HCT116 (cell line): ENCODE data around the gene OLFML1. TPM values are rescaled to one million over a fixed set of nuclear protein-coding genes. Genes with fewer than 3 reads are reported as not detected.

Experiments used
- ATAC-seq: fragments of 200-7000 bp; cut with Tn5 transposase; 2 replicates; pipeline ENCODE4 v1.9.1; 2020; ENCODE audit warnings: mild to moderate bottlenecking, moderate library complexity
- BruUV-seq: library from RNA; stranded (reverse); fragments of 400-500 nt; replicated peaks from 2 replicates; lab custom pipeline; 2021; lab: Mats Ljungman, UMichigan
- CTCF ChIA-PET: fragments of 300-600 bp; sonication (Branson Sonifier 250); formaldehyde crosslinking; loops from one replicate; lab custom pipeline; 2021; ENCODE audit warnings: antibody characterized with exemption; lab: Charles Lee
- POLR2A ChIA-PET: fragments of 300-600, 350-600 bp; sonication (Branson Sonifier 250); formaldehyde crosslinking; loops from one replicate; lab custom pipeline; 2021; ENCODE audit warnings: antibody characterized with exemption; lab: Charles Lee
- RAD21 ChIA-PET, 2 experiments: fragments of 300-600 bp; sonication (Branson Sonifier 250); formaldehyde crosslinking; loops; one replicate each; lab custom pipeline; 2023; ENCODE audit warnings: low total read pairs in 2 of 2; ENCODE audit not compliant: uncharacterized antibody in 2 of 2, unreplicated experiment in 2 of 2, low non-redundant PET in 1 of 2; lab: Charles Lee
- DNase-seq: peaks from one replicate; pipeline ENCODE4 v3.0.0-alpha.2; 2010; ENCODE audit warnings: low read depth, low spot score
- H2AFZ ChIP-seq: fragments of 200-600 bp; shearing (Covaris generic), sonication (generic); 2 replicates; pipeline ENCODE4 v1.6.1; 2017; ENCODE audit warnings: low read depth, mixed run types, mixed read lengths, antibody characterized with exemption, low read length; ENCODE audit not compliant: poor library complexity, severe bottlenecking
- H3K27ac ChIP-seq: 2 replicates; pipeline ENCODE4 v1.5.1; 2012; ENCODE audit warnings: low read depth, low read length
- H3K27me3 ChIP-seq: fragments of 200-600 bp; sonication (generic); 2 replicates; pipeline ENCODE4 v1.6.1; 2016; ENCODE audit warnings: mixed run types, low read length, mixed read lengths; ENCODE audit not compliant: insufficient read depth
- H3K36me3 ChIP-seq, 2 experiments: fragments of 200-500 bp in 1 of 2; fragments of 200-600 bp in 1 of 2; sonication (Bioruptor generic) in 1 of 2; sonication (generic) in 1 of 2; 2 replicates each; pipeline versions ENCODE4 v1.5.1 to v1.6.1; 2014 to 2016; ENCODE audit warnings: low read length in 2 of 2, inconsistent platforms in 1 of 2, mixed read lengths in 1 of 2, mixed run types in 1 of 2; ENCODE audit not compliant: insufficient read depth in 2 of 2, control insufficient read depth in 1 of 2
- H3K4me1 ChIP-seq, 2 experiments: fragments of 200-600 bp in 1 of 2; sonication (generic) in 1 of 2; 2 replicates each; pipeline versions ENCODE4 v1.5.1 to v1.6.1; 2012 to 2017; ENCODE audit warnings: low read length in 2 of 2, inconsistent platforms in 1 of 2, mild to moderate bottlenecking in 1 of 2, mixed read lengths in 1 of 2, mixed run types in 1 of 2, moderate library complexity in 1 of 2; ENCODE audit not compliant: insufficient read depth in 2 of 2, control insufficient read depth in 1 of 2
- H3K4me2 ChIP-seq: fragments of 200-600 bp; sonication (generic); 2 replicates; pipeline ENCODE4 v1.6.1; 2017; ENCODE audit warnings: mixed run types, low read length, mixed read lengths
- H3K4me3 ChIP-seq, 2 experiments: fragments of 200-600 bp in 1 of 2; sonication (generic) in 1 of 2; replicated peaks in 1 of 2; 2 replicates each; pipeline ENCODE4 v1.5.1; 2011 to 2016; ENCODE audit warnings: low read length in 2 of 2, control low read depth in 1 of 2, low read depth in 1 of 2, mild to moderate bottlenecking in 1 of 2, mixed read lengths in 1 of 2, mixed run types in 1 of 2
- H3K79me2 ChIP-seq: fragments of 200-600 bp; sonication (generic); 2 replicates; pipeline ENCODE4 v1.6.1; 2017; ENCODE audit warnings: mild to moderate bottlenecking, mixed run types, low read length, moderate library complexity, mixed read lengths; ENCODE audit not compliant: insufficient read depth
- H3K9ac ChIP-seq: fragments of 200-600 bp; sonication (generic); 2 replicates; pipeline ENCODE4 v1.6.1; 2016; ENCODE audit warnings: low read length, mixed read lengths
- H3K9me2 ChIP-seq: fragments of 200-600 bp; sonication (generic), shearing (Covaris generic); 2 replicates; pipeline ENCODE4 v1.6.1; 2017; ENCODE audit warnings: mixed run types, mild to moderate bottlenecking, moderate library complexity; ENCODE audit not compliant: insufficient read depth
- H3K9me3 ChIP-seq, 2 experiments: fragments of 200-500 bp in 1 of 2; fragments of 200-600 bp in 1 of 2; sonication (Bioruptor generic) in 1 of 2; sonication (generic) in 1 of 2; 2 replicates each; pipeline ENCODE4 v1.6.1; 2014 to 2017; ENCODE audit warnings: low read length in 2 of 2, mixed read lengths in 2 of 2, inconsistent platforms in 1 of 2, low read depth in 1 of 2, mild to moderate bottlenecking in 1 of 2, mixed run types in 1 of 2, moderate library complexity in 1 of 2; ENCODE audit not compliant: control insufficient read depth in 1 of 2, insufficient read depth in 1 of 2
- H4K20me1 ChIP-seq: fragments of 200-600 bp; sonication (generic), shearing (Covaris generic); 2 replicates; pipeline ENCODE4 v1.6.1; 2017; ENCODE audit warnings: mixed run types, mild to moderate bottlenecking, moderate library complexity; ENCODE audit not compliant: insufficient read depth
- CBX3 ChIP-seq: IDR thresholded peaks from 2 replicates; pipeline ENCODE4 v1.6.1; 2012; ENCODE audit warnings: low read depth
- EGR1 ChIP-seq: IDR thresholded peaks from 2 replicates; pipeline ENCODE4 v1.6.1; 2012; ENCODE audit warnings: low read depth
- ELF1 ChIP-seq: IDR thresholded peaks from 2 replicates; pipeline ENCODE4 v1.6.1; 2012; ENCODE audit warnings: low read depth, borderline replicate concordance
- EZH2 ChIP-seq: fragments of 200-600 bp; sonication (generic); IDR thresholded peaks from 2 replicates; pipeline ENCODE4 v1.6.1; 2017; ENCODE audit warnings: antibody characterized with exemption, mixed run types
- FOSL1 ChIP-seq: IDR thresholded peaks from 2 replicates; pipeline ENCODE4 v1.6.1; 2012; ENCODE audit warnings: low read depth
- POLR2A ChIP-seq: IDR thresholded peaks from 2 replicates; pipeline ENCODE4 v1.7.0; 2011; ENCODE audit warnings: borderline replicate concordance; ENCODE audit not compliant: insufficient read depth, insufficient read length; ENCODE audit errors: extremely low read depth
- RAD21 ChIP-seq: IDR thresholded peaks from 2 replicates; pipeline ENCODE4 v1.6.1; 2012; ENCODE audit warnings: low read depth, mild to moderate bottlenecking
- SIN3A ChIP-seq: IDR thresholded peaks from 2 replicates; pipeline ENCODE4 v1.6.1; 2012; ENCODE audit warnings: low read depth
- SP1 ChIP-seq: IDR thresholded peaks from 2 replicates; pipeline ENCODE4 v1.6.1; 2012; ENCODE audit warnings: low read depth
- TCF7L2 ChIP-seq: IDR thresholded peaks from 2 replicates; pipeline ENCODE4 v1.7.0; 2011; ENCODE audit warnings: borderline replicate concordance, inconsistent platforms; ENCODE audit not compliant: insufficient read depth, insufficient read length; ENCODE audit errors: extremely low read depth
- ZFX ChIP-seq: fragments of 450-650 bp; IDR thresholded peaks from 2 replicates; pipeline ENCODE4 v1.6.1; 2017
- ZNF274 ChIP-seq: fragments of 200-500 bp; sonication (Bioruptor generic); IDR thresholded peaks from 2 replicates; pipeline ENCODE4 v1.6.1; 2014; ENCODE audit warnings: mild to moderate bottlenecking, low read depth, low read length, inconsistent platforms
- intact Hi-C: fragments of 100-400 bp; cut with micrococcal nuclease; formaldehyde crosslinking; loops from 2 replicates; pipeline ENCODE4 v1.10.0; 2022
- total RNA-seq: library from RNA; stranded (reverse); gene quantifications from one replicate; pipeline ENCODE4 v1.2.1, GENCODE V29; 2021; ENCODE audit not compliant: unreplicated experiment
- TF ChIP-seq, protein P1 (sequence below): IDR thresholded peaks from 2 replicates; pipeline ENCODE4 v1.6.1; 2011; ENCODE audit warnings: mild to moderate bottlenecking, low read length, moderate library complexity; ENCODE audit not compliant: insufficient replicate concordance; ENCODE audit errors: extremely low read depth
- TF ChIP-seq, protein P2 (sequence below): IDR thresholded peaks from 2 replicates; pipeline ENCODE4 v1.6.1; 2012
- TF ChIP-seq, protein P3 (sequence below), 3 experiments: fragments of 200-600 bp in 1 of 3; sonication (generic) in 1 of 3; IDR thresholded peaks in 2 of 3; conservative IDR thresholded peaks in 1 of 3; 2 replicates each; pipeline ENCODE4 v1.5.1; 2012 to 2017; ENCODE audit warnings: low read depth in 2 of 3, low read length in 2 of 3, antibody characterized with exemption in 1 of 3, borderline replicate concordance in 1 of 3, control low read depth in 1 of 3, mild to moderate bottlenecking in 1 of 3, mixed read lengths in 1 of 3, mixed run types in 1 of 3, moderate library complexity in 1 of 3; ENCODE audit not compliant: insufficient read depth in 1 of 3

The OLFML1 gene
- total RNA-seq, 1 experiment from 2014 or later, result not detected

DNA sequence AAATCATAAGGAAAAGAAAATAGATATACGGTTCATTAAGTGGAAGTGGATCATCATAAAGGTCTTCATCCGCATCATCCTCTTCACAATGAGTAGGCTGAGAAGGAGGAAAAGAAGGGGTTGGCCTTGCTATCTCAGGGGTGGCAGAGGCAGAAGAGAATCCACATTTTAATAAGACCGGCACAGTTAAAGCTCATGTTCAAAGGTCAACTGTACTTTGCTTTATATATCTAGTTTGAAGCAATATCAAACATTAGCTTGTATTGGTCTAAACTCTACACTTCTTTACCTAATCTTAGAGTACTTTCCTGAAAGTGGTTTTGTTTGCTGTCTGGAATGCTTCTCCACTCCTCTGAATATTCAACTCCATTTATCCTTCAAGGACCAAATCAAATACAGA is 22.8 kb downstream of the OLFML1 start:
- RAD21 ChIA-PET, result no interaction called here
- Histone ChIP-seq H3K79me2 (no peaks in the 10 kb centered on the region), H3K9me2 (no peaks in the 10 kb centered on the region), H3K27me3 (no peaks in the 10 kb centered on the region), H3K4me3 (no peak overlapping the region), H3K9me3 (no peaks in the 10 kb centered on the region), H3K4me1 (peaks cover 4 to 7% of the 10 kb centered on the region in 2 experiments; a peak in 3 of 4 replicates), H3K27ac (no peak overlapping the region), H4K20me1 (no peaks in the 10 kb centered on the region), H2AFZ (no peak overlapping the region), H3K4me2 (no peak overlapping the region), H3K9ac (no peak overlapping the region), H3K36me3 (no peaks in the 10 kb centered on the region)
- TF ChIP-seq EZH2 (no peak), SIN3A (no peak), RAD21 (no peak), ZNF274 (no peak), SP1 (no peak), CBX3 (no peak), EGR1 (no peak), POLR2A (no peak), ELF1 (no peak), FOSL1 (no peak), TCF7L2 (no peak), ZFX (no peak)
- TF ChIP-seq, protein P1, sequence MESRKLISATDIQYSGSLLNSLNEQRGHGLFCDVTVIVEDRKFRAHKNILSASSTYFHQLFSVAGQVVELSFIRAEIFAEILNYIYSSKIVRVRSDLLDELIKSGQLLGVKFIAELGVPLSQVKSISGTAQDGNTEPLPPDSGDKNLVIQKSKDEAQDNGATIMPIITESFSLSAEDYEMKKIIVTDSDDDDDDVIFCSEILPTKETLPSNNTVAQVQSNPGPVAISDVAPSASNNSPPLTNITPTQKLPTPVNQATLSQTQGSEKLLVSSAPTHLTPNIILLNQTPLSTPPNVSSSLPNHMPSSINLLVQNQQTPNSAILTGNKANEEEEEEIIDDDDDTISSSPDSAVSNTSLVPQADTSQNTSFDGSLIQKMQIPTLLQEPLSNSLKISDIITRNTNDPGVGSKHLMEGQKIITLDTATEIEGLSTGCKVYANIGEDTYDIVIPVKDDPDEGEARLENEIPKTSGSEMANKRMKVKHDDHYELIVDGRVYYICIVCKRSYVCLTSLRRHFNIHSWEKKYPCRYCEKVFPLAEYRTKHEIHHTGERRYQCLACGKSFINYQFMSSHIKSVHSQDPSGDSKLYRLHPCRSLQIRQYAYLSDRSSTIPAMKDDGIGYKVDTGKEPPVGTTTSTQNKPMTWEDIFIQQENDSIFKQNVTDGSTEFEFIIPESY, result no peak
- TF ChIP-seq, protein P2, sequence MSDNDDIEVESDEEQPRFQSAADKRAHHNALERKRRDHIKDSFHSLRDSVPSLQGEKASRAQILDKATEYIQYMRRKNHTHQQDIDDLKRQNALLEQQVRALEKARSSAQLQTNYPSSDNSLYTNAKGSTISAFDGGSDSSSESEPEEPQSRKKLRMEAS, result no peak
- TF ChIP-seq, protein P3, sequence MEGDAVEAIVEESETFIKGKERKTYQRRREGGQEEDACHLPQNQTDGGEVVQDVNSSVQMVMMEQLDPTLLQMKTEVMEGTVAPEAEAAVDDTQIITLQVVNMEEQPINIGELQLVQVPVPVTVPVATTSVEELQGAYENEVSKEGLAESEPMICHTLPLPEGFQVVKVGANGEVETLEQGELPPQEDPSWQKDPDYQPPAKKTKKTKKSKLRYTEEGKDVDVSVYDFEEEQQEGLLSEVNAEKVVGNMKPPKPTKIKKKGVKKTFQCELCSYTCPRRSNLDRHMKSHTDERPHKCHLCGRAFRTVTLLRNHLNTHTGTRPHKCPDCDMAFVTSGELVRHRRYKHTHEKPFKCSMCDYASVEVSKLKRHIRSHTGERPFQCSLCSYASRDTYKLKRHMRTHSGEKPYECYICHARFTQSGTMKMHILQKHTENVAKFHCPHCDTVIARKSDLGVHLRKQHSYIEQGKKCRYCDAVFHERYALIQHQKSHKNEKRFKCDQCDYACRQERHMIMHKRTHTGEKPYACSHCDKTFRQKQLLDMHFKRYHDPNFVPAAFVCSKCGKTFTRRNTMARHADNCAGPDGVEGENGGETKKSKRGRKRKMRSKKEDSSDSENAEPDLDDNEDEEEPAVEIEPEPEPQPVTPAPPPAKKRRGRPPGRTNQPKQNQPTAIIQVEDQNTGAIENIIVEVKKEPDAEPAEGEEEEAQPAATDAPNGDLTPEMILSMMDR (IDR thresholded peaks at IDR 0.05 in 2 of 3, conservative IDR thresholded peaks at IDR 0.05 in 1 of 3; ENCODE audit: borderline replicate concordance in 1 of 3, insufficient read depth in 1 of 3, low read depth in 2 of 3, low read length in 2 of 3), result no peak
- DNase-seq (no peak), ATAC-seq (no peak)
- CTCF ChIA-PET, result no interaction called here
- intact Hi-C loops, result no loop called here
- POLR2A ChIA-PET, result no interaction called here
- no TSS peak for BruUV-seq
